HG03097 (cell line): ENCODE data around the gene SPTY2D1.

Experiments used
- ATAC-seq: cut with Tn5 transposase; IDR thresholded peaks from one replicate; pipeline ENCODE4 v1.9.1; 2021; ENCODE audit not compliant: unreplicated experiment, low FRiP score

SPTY2D1 gene

DNA sequence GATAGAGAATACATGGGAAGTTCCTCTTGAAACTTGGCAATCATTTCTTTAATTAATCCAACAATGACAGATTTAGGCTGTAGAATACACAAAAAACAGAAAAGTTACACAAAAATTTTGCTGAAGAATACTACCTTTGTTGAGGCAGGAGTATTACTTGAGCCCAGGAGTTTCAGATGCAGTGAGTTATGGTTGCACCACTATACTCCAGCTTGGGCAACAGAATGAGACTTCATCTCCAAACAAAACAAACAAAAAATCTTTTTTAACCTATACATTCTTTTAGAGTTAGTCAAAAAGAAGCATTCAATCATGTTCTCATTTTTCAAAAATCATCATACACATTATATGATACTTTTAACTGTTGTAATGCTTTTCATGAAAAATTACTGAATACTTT is 67.7 kb downstream of the SPTY2D1 start:
- no peak for ATAC-seq

DNA sequence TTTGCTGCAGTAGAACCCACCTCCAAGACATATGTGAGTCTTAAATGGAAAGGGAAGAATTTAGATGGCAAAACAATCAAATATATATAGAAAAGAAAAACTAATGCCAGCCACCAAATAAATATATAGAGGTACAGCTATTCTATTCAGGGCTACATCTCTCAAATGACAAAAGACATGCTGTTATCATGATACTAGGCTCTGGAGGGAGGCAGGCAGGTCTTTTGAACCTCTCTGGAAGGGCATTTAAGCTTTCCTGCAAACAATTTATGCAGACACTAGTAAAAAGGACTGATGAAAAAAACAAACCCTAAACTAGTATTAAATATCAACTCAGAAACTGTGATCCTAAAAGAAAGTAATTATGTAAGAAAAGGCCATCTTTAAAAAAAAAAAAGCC is 70.0 kb downstream of the SPTY2D1 start:
- ATAC-seq: no peak

DNA sequence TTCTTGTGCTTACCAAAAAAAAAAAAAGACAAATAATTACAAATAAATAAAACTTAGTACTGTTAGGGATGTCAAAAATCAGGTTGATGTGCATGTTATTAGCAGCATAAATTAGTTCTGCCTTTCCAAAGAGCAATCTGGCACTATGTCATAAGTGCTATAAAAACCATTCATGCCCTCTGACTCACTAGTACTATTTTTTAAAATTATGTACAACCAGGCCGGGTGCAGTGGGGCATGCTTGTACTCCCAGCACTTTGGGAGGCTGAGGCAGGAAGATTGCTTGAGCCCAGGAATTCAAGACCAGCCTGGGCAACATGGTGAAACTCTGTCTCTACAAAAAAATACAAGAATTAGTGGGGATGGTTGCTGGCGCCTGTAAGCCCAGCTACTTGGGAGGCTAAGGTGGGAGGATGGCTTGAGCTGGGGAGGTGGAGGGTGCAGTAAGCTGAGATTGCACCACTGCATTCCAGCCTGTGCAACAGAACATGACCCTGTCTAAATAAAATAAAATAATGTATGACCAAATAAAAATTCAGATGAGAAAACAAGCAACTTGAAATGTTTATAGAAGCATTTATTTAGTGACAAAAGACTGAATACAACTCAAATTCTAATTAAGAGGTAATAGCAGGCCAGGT is 70.9 kb downstream of the SPTY2D1 start:
- ATAC-seq: no peak
